Caco-2 (cell line): Measurements from ENCODE around the gene ABCD2. TPM values are rescaled to one million over a fixed set of nuclear protein-coding genes. Genes with fewer than 3 reads are reported as not detected.

ENCODE experiments used
- BruUV-seq: library from RNA; stranded (reverse); fragments of 400-500 nt; replicated peaks from 2 replicates; lab custom pipeline; 2021; lab: Mats Ljungman, UMichigan
- CTCF ChIA-PET: fragments of 300-600 bp; sonication (Branson Sonifier 250); formaldehyde crosslinking; loops from one replicate; lab custom pipeline; 2022; ENCODE audit warnings: antibody characterized with exemption; lab: Charles Lee
- POLR2A ChIA-PET: fragments of 300-600 bp; sonication (Branson Sonifier 250); formaldehyde crosslinking; loops from one replicate; lab custom pipeline; 2022; ENCODE audit warnings: antibody characterized with exemption; lab: Charles Lee
- DNase-seq, 2 experiments: peaks; one replicate each; pipeline versions ENCODE4 v3.0.0 to v3.0.0-alpha.2; 2020 to 2022
- H3K27me3 ChIP-seq: replicated peaks from 2 replicates; pipeline ENCODE4 v1.6.0; 2011; ENCODE audit warnings: low read length; ENCODE audit not compliant: control insufficient read depth, insufficient read depth
- H3K36me3 ChIP-seq: 2 replicates; pipeline ENCODE4 v1.5.1; 2011; ENCODE audit warnings: low read length; ENCODE audit not compliant: control insufficient read depth, insufficient read depth
- H3K4me1 ChIP-seq: fragments of 250-450 bp; sonication (Bioruptor Pico); 2 replicates; pipeline ENCODE4 v1.5.1; 2020; ENCODE audit warnings: mild to moderate bottlenecking
- H3K4me3 ChIP-seq: 2 replicates; pipeline ENCODE4 v1.5.1; 2011; ENCODE audit warnings: low read depth, mild to moderate bottlenecking, control low read depth, low read length
- H3K9me3 ChIP-seq: fragments of 250-450 bp; sonication (Bioruptor Pico); 2 replicates; pipeline ENCODE4 v1.5.1; 2020; ENCODE audit warnings: mild to moderate bottlenecking, moderate library complexity
- H3K27ac Mint-ChIP-seq: one replicate; pipeline ENCODE4 v1.8.0; 2022; ENCODE audit warnings: mixed read lengths; ENCODE audit not compliant: unreplicated experiment
- H3K27me3 Mint-ChIP-seq: one replicate; pipeline ENCODE4 v1.8.0; 2022; ENCODE audit warnings: mixed read lengths; ENCODE audit not compliant: insufficient read depth, unreplicated experiment
- H3K36me3 Mint-ChIP-seq: one replicate; pipeline ENCODE4 v1.8.0; 2022; ENCODE audit warnings: mild to moderate bottlenecking, mixed read lengths; ENCODE audit not compliant: insufficient read depth, unreplicated experiment
- H3K4me1 Mint-ChIP-seq: one replicate; pipeline ENCODE4 v1.8.0; 2022; ENCODE audit warnings: low read depth, mixed read lengths; ENCODE audit not compliant: unreplicated experiment
- H3K4me3 Mint-ChIP-seq: one replicate; pipeline ENCODE4 v1.8.0; 2022; ENCODE audit warnings: mild to moderate bottlenecking, moderate library complexity, mixed read lengths; ENCODE audit not compliant: unreplicated experiment
- H3K9me3 Mint-ChIP-seq: one replicate; pipeline ENCODE4 v1.8.0; 2022; ENCODE audit warnings: mixed read lengths; ENCODE audit not compliant: unreplicated experiment
- CTCF ChIP-seq, 2 experiments: fragments of 200-600 bp in 1 of 2; IDR thresholded peaks; 1 replicate in 1 of 2; 2 replicates in 1 of 2; pipeline versions ENCODE4 v1.5.1 to v1.8.0; 2011 to 2022; ENCODE audit warnings: antibody characterized with exemption in 1 of 2, control low read depth in 1 of 2, inconsistent platforms in 1 of 2, low read depth in 1 of 2, low read length in 1 of 2, mild to moderate bottlenecking in 1 of 2, moderate library complexity in 1 of 2; ENCODE audit not compliant: insufficient read depth in 1 of 2, severe bottlenecking in 1 of 2, unreplicated experiment in 1 of 2
- intact Hi-C: fragments of 100-400 bp; cut with micrococcal nuclease; formaldehyde crosslinking; loops from one replicate; pipeline ENCODE4 v1.10.0; 2022; ENCODE audit not compliant: unreplicated experiment
- total RNA-seq: library from RNA; stranded (reverse); gene quantifications from 2 replicates; pipeline ENCODE4 v1.2.3, GENCODE V29; 2022

ABCD2 gene
- total RNA-seq, 1 experiment from 2014 or later = not detected

GRCh38 chr12:39646963-39647362 is 27.4 kb upstream of the ABCD2 start:
- no peaks in the 10 kb centered on the region for H3K36me3 Mint-ChIP-seq
- no peak for DNase-seq
- no peak overlapping the region for H3K4me3 ChIP-seq
- H3K36me3 ChIP-seq = no peaks in the 10 kb centered on the region
- intact Hi-C loops = no loop called here
- H3K4me1 Mint-ChIP-seq = no peaks in the 10 kb centered on the region
- no peaks in the 10 kb centered on the region for H3K4me1 ChIP-seq
- no peaks in the 10 kb centered on the region for H3K9me3 Mint-ChIP-seq
- CTCF ChIA-PET = no interaction called here
- no peak overlapping the region for H3K27ac Mint-ChIP-seq
- POLR2A ChIA-PET = no interaction called here
- BruUV-seq = no TSS peak
- H3K4me3 Mint-ChIP-seq = no peak overlapping the region
- H3K27me3 Mint-ChIP-seq = no peaks in the 10 kb centered on the region
- no peaks in the 10 kb centered on the region for H3K9me3 ChIP-seq
- no peak for TF ChIP-seq CTCF (IDR thresholded peaks at IDR 0.05; ENCODE audit: insufficient read depth in 1 of 2, low read depth in 1 of 2, low read length in 1 of 2, severe bottlenecking in 1 of 2, unreplicated experiment in 1 of 2)
- H3K27me3 ChIP-seq = no peaks in the 10 kb centered on the region

GRCh38 chr12:39643052-39643451 is 23.4 kb upstream of the ABCD2 start:
- no peak for DNase-seq
- Mint-ChIP-seq H3K4me1 (no peaks in the 10 kb centered on the region), H3K27ac (no peak overlapping the region), H3K36me3 (no peaks in the 10 kb centered on the region), H3K9me3 (no peaks in the 10 kb centered on the region), H3K4me3 (no peak overlapping the region), H3K27me3 (no peaks in the 10 kb centered on the region)
- H3K36me3 ChIP-seq = no peaks in the 10 kb centered on the region; the same call in 1 of the 2 replicates
- TF ChIP-seq CTCF (IDR thresholded peaks at IDR 0.05; ENCODE audit: insufficient read depth in 1 of 2, low read depth in 1 of 2, low read length in 1 of 2, severe bottlenecking in 1 of 2, unreplicated experiment in 1 of 2) = no peak
- CTCF ChIA-PET = no interaction called here
- intact Hi-C loops = no loop called here
- H3K4me1 ChIP-seq = no peaks in the 10 kb centered on the region
- no peak overlapping the region for H3K4me3 ChIP-seq
- H3K9me3 ChIP-seq = no peaks in the 10 kb centered on the region
- POLR2A ChIA-PET = no interaction called here
- BruUV-seq = no TSS peak
- no peaks in the 10 kb centered on the region for H3K27me3 ChIP-seq

GRCh38 chr12:39638840-39639239 is 19.2 kb upstream of the ABCD2 start:
- Mint-ChIP-seq H3K27ac (no peak overlapping the region), H3K9me3 (no peaks in the 10 kb centered on the region), H3K4me1 (no peaks in the 10 kb centered on the region), H3K27me3 (peaks cover 2% of the 10 kb centered on the region), H3K4me3 (no peak overlapping the region), H3K36me3 (no peaks in the 10 kb centered on the region)
- DNase-seq = no peak
- TF ChIP-seq CTCF (IDR thresholded peaks at IDR 0.05; ENCODE audit: insufficient read depth in 1 of 2, low read depth in 1 of 2, low read length in 1 of 2, severe bottlenecking in 1 of 2, unreplicated experiment in 1 of 2) = no peak
- intact Hi-C loops = no loop called here
- POLR2A ChIA-PET = no interaction called here
- Histone ChIP-seq H3K27me3 (no peaks in the 10 kb centered on the region), H3K9me3 (no peaks in the 10 kb centered on the region), H3K4me3 (no peak overlapping the region), H3K36me3 (no peaks in the 10 kb centered on the region; the same call in 1 of the 2 replicates), H3K4me1 (no peaks in the 10 kb centered on the region)
- no TSS peak for BruUV-seq
- CTCF ChIA-PET = no interaction called here
